B cell (primary cell): Measurements from ENCODE around the gene JARID2. TPM values are rescaled to one million over a fixed set of nuclear protein-coding genes. Genes with fewer than 3 reads are reported as not detected.

Source experiments
- polyA plus RNA-seq: library from polyadenylated mRNA; depleted of rRNA; stranded (reverse); fragments of >200 nt; gene quantifications from 2 replicates; pipeline ENCODE4 v1.2.3, GENCODE V29; 2012
- small RNA-seq: library from RNA; depleted of rRNA; stranded (forward); fragments of <200 nt; gene quantifications from one replicate; pipeline ENCODE3, GENCODE V24; 2012; ENCODE audit warnings: low replicate concordance, low read depth; ENCODE audit not compliant: insufficient read length
- total RNA-seq, 2 donors: library from RNA; stranded (reverse); fragments of 120-200 nt in 1 of 2; gene quantifications; 1 replicate in 1 of 2; 2 replicates in 1 of 2; pipeline versions ENCODE4 v1.2.3 to v1.2.4, GENCODE V29; 2013 to 2022

JARID2 gene
- total and polyA plus RNA-seq, 2 donors (not counting 1 experiment from before 2014, with no cell fraction given), result 11.0 to 58.1 TPM

Small RNA genes within 50 kb of the gene (small RNA-seq; reads per million reads assigned to genes)
- not detected for gene RF00001
- gene RNU6-522P, result not detected
- not detected for gene RNU6-645P
